ENCODE results near the gene SYNJ2.

- TF ChIP-seq CTCF (IDR thresholded peaks at IDR 0.05) (no peak), POLR2A (IDR thresholded peaks at IDR 0.05) (no peak)
Observed at GRCh38 chr6:158032354-158032733, 50.7 kb downstream of the SYNJ2 start.
